DOHH2 (cell line): Measurements from ENCODE around the gene CRISP2.

Source experiments
- H3F3A ChIP-seq: fragments of 200-600 bp; sonication (generic), shearing (Covaris generic); 2 replicates; pipeline ENCODE4 v1.6.0; 2016; ENCODE audit warnings: antibody characterized with exemption, mild to moderate bottlenecking; ENCODE audit not compliant: control insufficient read depth, insufficient read depth
- H3K27ac ChIP-seq: fragments of 200-600 bp; sonication (generic); 2 replicates; pipeline ENCODE4 v1.5.1; 2014; ENCODE audit warnings: low read depth, mild to moderate bottlenecking, low read length, moderate library complexity
- H3K27me3 ChIP-seq: fragments of 200-600 bp; sonication (generic); 2 replicates; pipeline ENCODE4 v1.6.1; 2014; ENCODE audit warnings: mild to moderate bottlenecking, low read length, mixed read lengths; ENCODE audit not compliant: control insufficient read depth
- H3K36me3 ChIP-seq: fragments of 200-600 bp; sonication (generic); 2 replicates; pipeline ENCODE4 v1.6.1; 2014; ENCODE audit warnings: mild to moderate bottlenecking, low read length, moderate library complexity, mixed read lengths; ENCODE audit not compliant: control insufficient read depth
- H3K4me1 ChIP-seq: fragments of 200-600 bp; sonication (generic); 2 replicates; pipeline ENCODE4 v1.6.1; 2014; ENCODE audit warnings: mild to moderate bottlenecking, low read length, mixed read lengths; ENCODE audit not compliant: control insufficient read depth
- H3K4me2 ChIP-seq: fragments of 200-600 bp; sonication (generic); 2 replicates; pipeline ENCODE4 v1.6.0; 2014; ENCODE audit warnings: mild to moderate bottlenecking, low read length, moderate library complexity
- H3K4me3 ChIP-seq: fragments of 200-600 bp; sonication (generic); 2 replicates; pipeline ENCODE4 v1.5.1; 2014; ENCODE audit warnings: mild to moderate bottlenecking, low read length, mixed read lengths
- H3K79me2 ChIP-seq: fragments of 200-600 bp; sonication (generic); 2 replicates; pipeline ENCODE4 v1.6.1; 2014; ENCODE audit warnings: mild to moderate bottlenecking, low read length, mixed read lengths; ENCODE audit not compliant: control insufficient read depth
- H3K9me2 ChIP-seq: fragments of 200-600 bp; sonication (generic); replicated peaks from 2 replicates; pipeline ENCODE4 v1.6.1; 2014; ENCODE audit warnings: mild to moderate bottlenecking, low read length, mixed read lengths; ENCODE audit not compliant: control insufficient read depth
- H3K9me3 ChIP-seq: fragments of 200-600 bp; sonication (generic); 2 replicates; pipeline ENCODE4 v1.6.1; 2014; ENCODE audit warnings: antibody characterized with exemption, low read length, mixed read lengths; ENCODE audit not compliant: control insufficient read depth, insufficient read depth
- H4K20me1 ChIP-seq: fragments of 200-600 bp; sonication (generic); 2 replicates; pipeline ENCODE4 v1.6.0; 2014; ENCODE audit warnings: low read depth, mild to moderate bottlenecking, antibody characterized with exemption, low read length, moderate library complexity; ENCODE audit not compliant: control insufficient read depth, insufficient read depth
- CTCF ChIP-seq: fragments of 200-600 bp; sonication (generic); IDR thresholded peaks from one replicate; pipeline ENCODE4 v1.5.1; 2014; ENCODE audit warnings: antibody characterized with exemption, mild to moderate bottlenecking, low read depth, low read length; ENCODE audit not compliant: poor library complexity, severe bottlenecking
- EZH2phosphoT487 ChIP-seq: fragments of 200-600 bp; sonication (generic); IDR thresholded peaks from 2 replicates; pipeline ENCODE4 v1.6.1; 2017; ENCODE audit warnings: borderline replicate concordance, mild to moderate bottlenecking, antibody characterized with exemption, low read length, moderate library complexity, mixed read lengths

The CRISP2 gene

GRCh38 chr6:49739423-49739822, 26.1 kb upstream of the CRISP2 start:
- no peaks in the 10 kb centered on the region for H3K79me2 ChIP-seq
- no peaks in the 10 kb centered on the region for H4K20me1 ChIP-seq
- no peak overlapping the region for H3K4me3 ChIP-seq

GRCh38 chr6:49736017-49736508, 22.7 kb upstream of the CRISP2 start:
- Histone ChIP-seq H3K27ac (no peak overlapping the region), H3K27me3 (no peaks in the 10 kb centered on the region), H3K4me3 (no peak overlapping the region), H4K20me1 (no peaks in the 10 kb centered on the region), H3F3A (no peaks in the 10 kb centered on the region), H3K9me2 (no peaks in the 10 kb centered on the region), H3K4me1 (no peaks in the 10 kb centered on the region), H3K36me3 (no peaks in the 10 kb centered on the region), H3K9me3 (no peaks in the 10 kb centered on the region), H3K4me2 (no peak overlapping the region), H3K79me2 (no peaks in the 10 kb centered on the region)
- TF ChIP-seq EZH2phosphoT487, result no peak
- TF ChIP-seq CTCF, result no peak

More at GRCh38 chr6:49739423-49739822, 26.1 kb upstream of the CRISP2 start:
- TF ChIP-seq EZH2phosphoT487 (no peak), CTCF (no peak)
- no peak overlapping the region for H3K4me2 ChIP-seq
- no peaks in the 10 kb centered on the region for H3K9me2 ChIP-seq
- no peaks in the 10 kb centered on the region for H3K9me3 ChIP-seq
- H3K27me3 ChIP-seq, result no peaks in the 10 kb centered on the region
- H3F3A ChIP-seq, result no peaks in the 10 kb centered on the region
- H3K27ac ChIP-seq, result no peak overlapping the region
- H3K4me1 ChIP-seq, result no peaks in the 10 kb centered on the region
- H3K36me3 ChIP-seq, result no peaks in the 10 kb centered on the region

GRCh38 chr6:49733680-49734079, 20.3 kb upstream of the CRISP2 start:
- no peak overlapping the region for H3K27ac ChIP-seq
- H3K36me3 ChIP-seq, result no peaks in the 10 kb centered on the region
- no peaks in the 10 kb centered on the region for H3K79me2 ChIP-seq
- H3K4me3 ChIP-seq, result no peak overlapping the region
- no peak for TF ChIP-seq CTCF
- no peaks in the 10 kb centered on the region for H3K9me3 ChIP-seq
- H3K27me3 ChIP-seq, result no peaks in the 10 kb centered on the region
- no peaks in the 10 kb centered on the region for H4K20me1 ChIP-seq
- H3K4me1 ChIP-seq, result no peaks in the 10 kb centered on the region
- no peaks in the 10 kb centered on the region for H3K9me2 ChIP-seq
- H3F3A ChIP-seq, result no peaks in the 10 kb centered on the region
- no peak overlapping the region for H3K4me2 ChIP-seq

GRCh38 chr6:49732781-49733180, 19.4 kb upstream of the CRISP2 start:
- TF ChIP-seq CTCF, result no peak
- no peak for TF ChIP-seq EZH2phosphoT487
- Histone ChIP-seq H3K4me1 (no peaks in the 10 kb centered on the region), H3F3A (no peaks in the 10 kb centered on the region), H3K36me3 (no peaks in the 10 kb centered on the region), H3K27me3 (no peaks in the 10 kb centered on the region), H3K9me3 (no peaks in the 10 kb centered on the region), H3K9me2 (no peaks in the 10 kb centered on the region), H4K20me1 (no peaks in the 10 kb centered on the region), H3K27ac (no peak overlapping the region), H3K4me3 (no peak overlapping the region), H3K4me2 (no peak overlapping the region), H3K79me2 (no peaks in the 10 kb centered on the region)
